GM12875 (cell line): ENCODE data around the gene EXOC8.
"Not testable (repeated sequence)": the region's sequence is repeated elsewhere in the genome, so short reads cannot be mapped to it uniquely, and the experiment has no call there.

ENCODE experiments used
- H3K4me3 ChIP-seq: one replicate; pipeline ENCODE4 v1.5.1; 2011; ENCODE audit warnings: low read depth, low read length, control low read depth
- TF ChIP-seq, protein P1 (sequence below): IDR thresholded peaks from 2 replicates; pipeline ENCODE4 v1.5.1; 2011; ENCODE audit warnings: low read depth, mild to moderate bottlenecking, control low read depth, inconsistent platforms, low read length, moderate library complexity, borderline replicate concordance; ENCODE audit not compliant: insufficient read depth

Gene EXOC8

DNA sequence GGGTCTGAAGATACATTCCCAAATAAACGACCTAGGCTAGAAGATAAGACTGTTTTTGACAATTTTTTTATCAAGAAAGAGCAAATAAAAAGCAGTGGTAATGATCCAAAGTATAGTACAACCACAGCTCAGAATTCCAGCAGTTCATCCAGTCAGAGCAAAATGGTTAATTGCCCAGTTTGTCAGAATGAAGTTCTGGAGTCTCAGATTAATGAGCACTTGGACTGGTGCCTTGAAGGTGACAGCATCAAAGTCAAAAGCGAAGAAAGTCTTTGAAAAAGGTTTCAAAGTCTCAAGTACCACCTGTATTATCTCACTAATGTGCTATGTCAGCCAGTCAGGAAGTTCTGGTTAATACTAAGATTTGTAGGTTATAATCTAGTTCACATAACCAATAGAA is 15.4 kb upstream of the EXOC8 start:
- TF ChIP-seq, protein P1, sequence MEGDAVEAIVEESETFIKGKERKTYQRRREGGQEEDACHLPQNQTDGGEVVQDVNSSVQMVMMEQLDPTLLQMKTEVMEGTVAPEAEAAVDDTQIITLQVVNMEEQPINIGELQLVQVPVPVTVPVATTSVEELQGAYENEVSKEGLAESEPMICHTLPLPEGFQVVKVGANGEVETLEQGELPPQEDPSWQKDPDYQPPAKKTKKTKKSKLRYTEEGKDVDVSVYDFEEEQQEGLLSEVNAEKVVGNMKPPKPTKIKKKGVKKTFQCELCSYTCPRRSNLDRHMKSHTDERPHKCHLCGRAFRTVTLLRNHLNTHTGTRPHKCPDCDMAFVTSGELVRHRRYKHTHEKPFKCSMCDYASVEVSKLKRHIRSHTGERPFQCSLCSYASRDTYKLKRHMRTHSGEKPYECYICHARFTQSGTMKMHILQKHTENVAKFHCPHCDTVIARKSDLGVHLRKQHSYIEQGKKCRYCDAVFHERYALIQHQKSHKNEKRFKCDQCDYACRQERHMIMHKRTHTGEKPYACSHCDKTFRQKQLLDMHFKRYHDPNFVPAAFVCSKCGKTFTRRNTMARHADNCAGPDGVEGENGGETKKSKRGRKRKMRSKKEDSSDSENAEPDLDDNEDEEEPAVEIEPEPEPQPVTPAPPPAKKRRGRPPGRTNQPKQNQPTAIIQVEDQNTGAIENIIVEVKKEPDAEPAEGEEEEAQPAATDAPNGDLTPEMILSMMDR = no peak
- H3K4me3 ChIP-seq = no peak overlapping the region

DNA sequence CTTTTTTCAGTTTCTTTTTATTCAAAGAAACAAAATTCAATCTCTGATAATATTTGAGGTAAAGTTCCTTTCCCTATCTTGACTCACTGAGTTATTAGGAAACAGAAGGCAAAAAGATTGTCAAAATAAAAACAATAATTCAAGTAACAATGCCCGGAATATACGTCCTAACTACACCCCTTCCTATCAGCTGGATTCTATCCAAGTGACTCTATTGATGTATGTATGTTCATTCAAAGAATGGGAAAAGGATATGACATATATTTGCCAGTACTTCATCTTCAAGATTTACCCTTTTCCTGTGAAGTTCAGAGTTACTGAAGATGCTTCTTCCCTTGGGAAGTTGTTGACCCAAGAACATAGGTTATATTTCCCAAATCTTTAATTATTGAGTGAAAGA is 14.2 kb upstream of the EXOC8 start:
- TF ChIP-seq, protein P1 = no peak
- no peak overlapping the region for H3K4me3 ChIP-seq

DNA sequence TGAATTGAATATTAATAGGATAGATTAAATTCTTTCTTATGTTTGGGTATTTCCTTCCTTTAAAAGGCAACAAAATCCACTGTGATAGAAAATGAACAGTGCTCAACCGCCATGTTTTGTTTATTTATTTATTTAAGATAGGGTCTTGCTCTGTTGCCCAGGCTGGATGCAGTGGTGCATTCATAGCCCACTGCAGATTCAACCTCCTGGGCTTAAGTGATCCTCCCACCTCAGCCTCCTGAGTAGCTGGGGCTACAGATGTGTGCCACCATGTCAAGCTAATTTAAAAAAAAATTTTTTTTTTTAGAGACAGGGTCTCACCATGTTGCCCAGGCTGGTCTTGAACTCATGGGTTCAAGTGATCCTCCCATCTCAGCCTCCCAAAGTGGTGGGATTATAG is 11.2 kb upstream of the EXOC8 start:
- H3K4me3 ChIP-seq = not testable (repeated sequence)

DNA sequence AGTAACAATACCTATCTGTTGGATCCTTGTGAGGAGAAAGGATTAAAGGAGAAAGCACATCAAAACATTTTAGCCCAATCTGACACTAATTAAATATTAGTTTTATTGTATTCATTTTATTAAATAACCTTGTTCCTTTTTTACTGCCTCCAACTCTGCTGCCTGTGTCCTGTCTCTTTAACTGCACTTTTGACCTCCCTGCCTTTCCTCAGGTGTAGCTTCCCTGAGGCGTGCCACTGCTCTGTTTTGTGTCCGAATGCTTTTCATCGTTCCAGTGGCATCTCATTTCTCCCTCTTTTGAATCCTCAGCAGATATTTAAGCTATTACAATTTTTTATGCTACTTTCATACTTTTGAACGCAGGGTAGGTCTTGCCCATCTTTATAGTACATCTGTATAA is 10.8 kb upstream of the EXOC8 start:
- TF ChIP-seq, protein P1 = no peak

DNA sequence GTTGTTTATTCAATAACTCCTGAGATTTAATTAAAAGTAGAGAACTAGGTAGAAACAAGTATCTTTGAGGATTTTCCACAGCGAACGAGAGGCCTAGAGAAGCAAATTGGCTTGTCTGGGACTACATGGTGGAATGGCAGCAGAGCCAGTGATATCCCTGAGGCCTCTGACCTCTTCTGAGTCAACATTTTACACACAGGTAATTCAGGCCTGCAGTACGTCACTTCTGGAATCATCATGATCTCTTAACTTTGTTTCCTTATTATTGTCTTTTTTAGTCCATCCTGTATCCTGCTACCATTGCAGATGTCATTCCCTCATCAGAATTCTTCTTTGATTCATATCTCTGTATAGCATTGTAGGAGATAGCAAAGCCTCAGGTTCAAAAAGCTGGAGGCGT is 10.3 kb upstream of the EXOC8 start:
- no peak overlapping the region for H3K4me3 ChIP-seq
- TF ChIP-seq, protein P1 = no peak

More for the DNA sequence above, 10.8 kb upstream of the EXOC8 start:
- H3K4me3 ChIP-seq = no peak overlapping the region

DNA sequence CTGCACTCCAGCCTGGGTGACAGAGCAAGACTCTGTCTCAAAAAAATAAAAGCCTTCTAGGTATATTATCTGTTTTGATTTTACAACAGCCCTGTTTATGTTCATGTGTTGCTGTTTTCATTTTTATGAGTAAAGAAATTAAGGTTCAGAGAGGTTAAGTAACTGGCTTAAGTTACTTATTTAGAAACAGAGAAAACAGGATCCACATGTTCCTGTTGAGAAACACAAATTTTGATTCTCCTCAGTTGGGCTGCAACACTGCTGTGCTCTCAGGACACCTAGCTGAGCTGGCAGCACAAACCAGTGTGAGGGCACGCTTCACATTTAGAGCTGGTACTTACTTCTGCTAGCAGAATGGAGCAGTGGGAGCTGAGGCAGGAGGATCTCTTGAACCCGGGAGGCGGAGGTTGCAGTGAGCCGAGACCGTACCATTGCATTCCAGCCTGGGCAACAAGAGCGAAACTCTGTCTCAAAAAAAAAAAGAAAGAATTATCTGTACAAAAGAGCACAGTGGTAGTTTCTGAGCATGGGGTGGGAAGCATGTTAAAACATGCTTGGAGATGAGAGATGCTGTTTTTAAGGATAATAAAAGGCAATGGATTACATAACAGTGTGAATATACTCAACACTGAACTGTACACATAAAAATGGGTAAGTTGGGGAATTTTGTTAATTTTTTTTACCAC is 2.8 kb upstream of the EXOC8 start:
- H3K4me3 ChIP-seq = no peak overlapping the region
- TF ChIP-seq, protein P1 = no peak

DNA sequence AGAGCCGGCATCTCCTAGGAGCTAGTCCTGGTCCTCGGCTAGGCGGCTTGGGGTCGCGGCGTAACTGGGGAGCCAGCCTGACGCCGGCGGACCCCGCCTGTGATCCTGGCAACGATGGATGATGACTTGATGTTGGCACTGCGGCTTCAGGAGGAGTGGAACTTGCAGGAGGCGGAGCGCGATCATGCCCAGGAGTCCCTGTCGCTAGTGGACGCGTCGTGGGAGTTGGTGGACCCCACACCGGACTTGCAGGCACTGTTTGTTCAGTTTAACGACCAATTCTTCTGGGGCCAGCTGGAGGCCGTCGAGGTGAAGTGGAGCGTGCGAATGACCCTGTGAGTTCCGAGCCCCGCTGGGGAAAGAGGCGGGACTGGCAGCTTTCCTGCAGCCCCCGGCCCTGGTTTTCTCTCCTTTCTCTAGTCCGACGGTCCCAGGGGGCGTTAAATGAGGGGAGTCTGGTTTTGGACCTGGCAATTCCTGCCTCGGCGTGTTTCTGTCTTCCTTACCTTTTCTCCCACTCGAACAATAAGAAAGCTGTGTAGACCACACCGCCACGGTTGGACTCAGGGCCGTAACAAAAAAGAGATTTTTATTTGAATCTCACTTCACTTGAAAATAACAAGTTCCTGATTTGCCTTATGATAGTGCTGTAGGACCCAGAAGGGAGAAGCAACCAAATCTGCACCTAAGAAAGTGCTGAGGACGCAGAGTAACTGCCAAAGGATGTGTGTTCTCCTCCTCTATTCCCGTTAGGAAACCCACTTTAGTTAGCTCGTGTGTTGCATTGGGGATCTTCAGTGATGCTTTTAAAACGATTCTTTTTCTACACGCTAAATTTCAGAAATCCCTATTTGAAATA is 847 bp upstream of the EXOC8 start, which contains the start of gene SPRTN:
TSS of gene SPRTN (plus strand) at position 24 of the 859 bp plus-strand sequence. CDS start at position 115, 91 bp downstream.
- TF ChIP-seq, protein P1 = no peak
- peak within 1 kb of the TSS; percentile 90 for H3K4me3 ChIP-seq
